GM23338 (cell line): ENCODE results near the gene GHRL. TPM values are rescaled to one million over a fixed set of nuclear protein-coding genes. Genes with fewer than 3 reads are reported as not detected.

Source experiments
- ATAC-seq: fragments of 200-7000 bp; cut with Tn5 transposase; 3 replicates; pipeline ENCODE4 v1.9.1; 2020
- DNase-seq: peaks from one replicate; pipeline ENCODE4 v3.0.0-alpha.2; 2015; ENCODE audit warnings: low spot score
- H2AFZ ChIP-seq: fragments of 200-600 bp; sonication (generic); 2 replicates; pipeline ENCODE4 v1.8.0; 2016; ENCODE audit warnings: antibody characterized with exemption, mild to moderate bottlenecking, moderate library complexity
- H3F3A ChIP-seq: fragments of 200-600 bp; sonication (generic); replicated peaks from 2 replicates; pipeline ENCODE4 v1.8.0; 2017; ENCODE audit warnings: antibody characterized with exemption, mixed run types, low read depth
- H3K27ac ChIP-seq: fragments of 200-600 bp; sonication (generic); 2 replicates; pipeline ENCODE4 v1.6.1; 2016; ENCODE audit warnings: low read depth
- H3K27me3 ChIP-seq: fragments of 200-600 bp; sonication (generic); 2 replicates; pipeline ENCODE4 v1.8.0; 2016; ENCODE audit warnings: mild to moderate bottlenecking, mixed run types, moderate library complexity; ENCODE audit not compliant: insufficient read depth
- H3K36me3 ChIP-seq: fragments of 200-600 bp; sonication (generic); 2 replicates; pipeline ENCODE4 v1.8.0; 2016; ENCODE audit warnings: mild to moderate bottlenecking; ENCODE audit not compliant: insufficient read depth
- H3K4me1 ChIP-seq: fragments of 200-600 bp; sonication (generic); 2 replicates; pipeline ENCODE4 v1.8.0; 2016; ENCODE audit warnings: mild to moderate bottlenecking, moderate library complexity; ENCODE audit not compliant: insufficient read depth
- H3K4me2 ChIP-seq: fragments of 200-600 bp; sonication (generic); 2 replicates; pipeline ENCODE4 v1.7.1; 2017; ENCODE audit warnings: mixed run types
- H3K4me3 ChIP-seq: fragments of 200-600 bp; sonication (generic); 2 replicates; pipeline ENCODE4 v1.6.1; 2016; ENCODE audit warnings: mixed run types
- H3K79me2 ChIP-seq: fragments of 200-600 bp; sonication (generic); replicated peaks from 2 replicates; pipeline ENCODE4 v1.8.0; 2017; ENCODE audit warnings: mild to moderate bottlenecking; ENCODE audit not compliant: insufficient read depth
- H3K9me2 ChIP-seq: fragments of 200-600 bp; sonication (generic); 2 replicates; pipeline ENCODE4 v1.8.0; 2017; ENCODE audit not compliant: insufficient read depth
- H4K20me1 ChIP-seq: fragments of 200-600 bp; sonication (generic); replicated peaks from 2 replicates; pipeline ENCODE4 v1.8.0; 2017; ENCODE audit warnings: mild to moderate bottlenecking; ENCODE audit not compliant: insufficient read depth
- H3K27ac Mint-ChIP-seq: 2 replicates; pipeline ENCODE4 v1.8.0; 2020; ENCODE audit warnings: inconsistent platforms, mild to moderate bottlenecking, moderate library complexity, mixed read lengths
- H3K27me3 Mint-ChIP-seq: 3 replicates; pipeline ENCODE4 v1.8.0; 2022; ENCODE audit warnings: low read depth, mild to moderate bottlenecking, moderate library complexity, mixed read lengths, inconsistent platforms; ENCODE audit not compliant: insufficient read depth, poor library complexity
- H3K36me3 Mint-ChIP-seq: 3 replicates; pipeline ENCODE4 v1.8.0; 2021; ENCODE audit warnings: low read depth, mild to moderate bottlenecking, inconsistent platforms, moderate library complexity, mixed read lengths
- H3K4me1 Mint-ChIP-seq: 3 replicates; pipeline ENCODE4 v1.8.0; 2020; ENCODE audit warnings: mild to moderate bottlenecking, inconsistent platforms, mixed read lengths
- H3K4me3 Mint-ChIP-seq: 3 replicates; pipeline ENCODE4 v1.8.0; 2021; ENCODE audit warnings: moderate library complexity, mild to moderate bottlenecking, inconsistent platforms, mixed read lengths
- H3K9me3 Mint-ChIP-seq: 3 replicates; pipeline ENCODE4 v1.8.0; 2020; ENCODE audit warnings: moderate library complexity, mild to moderate bottlenecking, inconsistent platforms, mixed read lengths
- EZH2 ChIP-seq: fragments of 200-600 bp; sonication (generic); IDR thresholded peaks from one replicate; pipeline ENCODE4 v1.8.0; 2017; ENCODE audit warnings: antibody characterized with exemption, mild to moderate bottlenecking, low read depth; ENCODE audit not compliant: unreplicated experiment
- EZH2phosphoT487 ChIP-seq: fragments of 200-600 bp; sonication (generic); IDR thresholded peaks from one replicate; pipeline ENCODE4 v1.8.1; 2018; ENCODE audit warnings: antibody characterized with exemption; ENCODE audit not compliant: unreplicated experiment
- STAT1 ChIP-seq: IDR thresholded peaks from one replicate; pipeline ENCODE4 v1.6.1; 2016; ENCODE audit warnings: antibody characterized with exemption; ENCODE audit not compliant: unreplicated experiment
- ZNF462 ChIP-seq: fragments of 250-450 bp; sonication (Bioruptor Pico); IDR thresholded peaks from 2 replicates; pipeline ENCODE4 v1.5.0; 2020; ENCODE audit warnings: mild to moderate bottlenecking, moderate library complexity
- polyA plus RNA-seq: library from polyadenylated mRNA; unstranded; fragments of >200 nt; fragmentation: Nextera tagmentation; extraction: Ambion mirVana; gene quantifications from 2 replicates; pipeline ENCODE4 v1.2.1, GENCODE V29; 2016
- total RNA-seq: library from RNA; depleted of rRNA; stranded (reverse); fragments of >200 nt; shearing (Covaris generic); gene quantifications from 2 replicates; pipeline ENCODE4 v1.2.3, GENCODE V29; 2014
- TF ChIP-seq, protein P1 (sequence below): IDR thresholded peaks from one replicate; pipeline ENCODE4 v1.6.1; 2018; ENCODE audit warnings: antibody characterized with exemption; ENCODE audit not compliant: unreplicated experiment

GHRL gene
- total and polyA plus RNA-seq, 2 experiments from 2014 or later = 0.78 TPM; not detected in 1

DNA sequence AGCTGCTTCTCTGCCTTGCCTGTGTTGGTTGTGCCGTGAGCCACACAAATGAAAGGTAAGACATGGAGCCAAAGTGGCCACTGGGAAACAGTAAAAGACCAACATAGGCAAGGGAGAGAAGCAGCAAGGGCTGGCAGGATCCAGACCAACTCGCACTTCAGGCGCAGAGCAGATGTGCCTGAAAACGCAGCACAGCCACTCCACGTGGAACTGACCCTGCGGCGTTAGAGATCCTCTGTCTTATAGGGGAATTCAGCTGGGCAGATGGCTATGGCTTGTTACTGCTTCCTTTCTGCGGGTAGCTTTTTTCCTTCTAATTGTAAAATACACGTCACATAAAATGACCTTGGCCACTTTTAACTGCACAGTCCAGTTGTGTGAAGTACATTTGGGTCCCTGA is 10.4 kb upstream of the GHRL start (continued):
- TF ChIP-seq, protein P1, sequence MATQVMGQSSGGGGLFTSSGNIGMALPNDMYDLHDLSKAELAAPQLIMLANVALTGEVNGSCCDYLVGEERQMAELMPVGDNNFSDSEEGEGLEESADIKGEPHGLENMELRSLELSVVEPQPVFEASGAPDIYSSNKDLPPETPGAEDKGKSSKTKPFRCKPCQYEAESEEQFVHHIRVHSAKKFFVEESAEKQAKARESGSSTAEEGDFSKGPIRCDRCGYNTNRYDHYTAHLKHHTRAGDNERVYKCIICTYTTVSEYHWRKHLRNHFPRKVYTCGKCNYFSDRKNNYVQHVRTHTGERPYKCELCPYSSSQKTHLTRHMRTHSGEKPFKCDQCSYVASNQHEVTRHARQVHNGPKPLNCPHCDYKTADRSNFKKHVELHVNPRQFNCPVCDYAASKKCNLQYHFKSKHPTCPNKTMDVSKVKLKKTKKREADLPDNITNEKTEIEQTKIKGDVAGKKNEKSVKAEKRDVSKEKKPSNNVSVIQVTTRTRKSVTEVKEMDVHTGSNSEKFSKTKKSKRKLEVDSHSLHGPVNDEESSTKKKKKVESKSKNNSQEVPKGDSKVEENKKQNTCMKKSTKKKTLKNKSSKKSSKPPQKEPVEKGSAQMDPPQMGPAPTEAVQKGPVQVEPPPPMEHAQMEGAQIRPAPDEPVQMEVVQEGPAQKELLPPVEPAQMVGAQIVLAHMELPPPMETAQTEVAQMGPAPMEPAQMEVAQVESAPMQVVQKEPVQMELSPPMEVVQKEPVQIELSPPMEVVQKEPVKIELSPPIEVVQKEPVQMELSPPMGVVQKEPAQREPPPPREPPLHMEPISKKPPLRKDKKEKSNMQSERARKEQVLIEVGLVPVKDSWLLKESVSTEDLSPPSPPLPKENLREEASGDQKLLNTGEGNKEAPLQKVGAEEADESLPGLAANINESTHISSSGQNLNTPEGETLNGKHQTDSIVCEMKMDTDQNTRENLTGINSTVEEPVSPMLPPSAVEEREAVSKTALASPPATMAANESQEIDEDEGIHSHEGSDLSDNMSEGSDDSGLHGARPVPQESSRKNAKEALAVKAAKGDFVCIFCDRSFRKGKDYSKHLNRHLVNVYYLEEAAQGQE = no peak

DNA sequence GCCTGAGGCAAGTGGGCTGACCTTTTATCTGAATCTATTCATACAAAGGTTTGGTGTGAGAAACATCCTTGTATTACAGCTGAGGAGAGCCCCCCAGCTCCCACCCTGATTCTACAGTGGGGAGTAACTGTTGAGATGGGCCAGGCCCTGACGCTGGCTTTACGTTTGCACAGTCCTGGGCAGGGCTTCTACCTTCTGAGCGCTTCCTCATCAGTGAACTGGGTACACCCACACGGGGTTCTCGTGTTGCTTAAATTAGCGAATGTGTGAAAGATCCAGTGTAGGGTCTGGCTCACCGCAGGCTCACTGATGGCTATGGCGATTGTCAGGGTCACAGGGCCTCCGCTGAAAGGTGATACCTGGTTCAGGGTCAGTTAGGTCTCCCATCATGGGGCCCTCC is 7.3 kb upstream of the GHRL start:
- Histone ChIP-seq H3K36me3 (peaks cover 43% of the 10 kb centered on the region), H3K79me2 (no peaks in the 10 kb centered on the region; the same call in 1 of the 2 replicates), H3K27me3 (no peaks in the 10 kb centered on the region), H3K4me2 (no peak overlapping the region), H4K20me1 (no peaks in the 10 kb centered on the region; the same call in 1 of the 2 replicates), H3F3A (0 out of 2 replicates have a peak, but pooled peaks cover 3% of the 10 kb centered on the region), H3K4me3 (no peak overlapping the region), H3K27ac (no peak overlapping the region), H3K9me2 (no peaks in the 10 kb centered on the region), H2AFZ (no peak overlapping the region), H3K4me1 (no peaks in the 10 kb centered on the region)
- no peaks in the 10 kb centered on the region for H3K4me1 Mint-ChIP-seq
- H3K27ac Mint-ChIP-seq = no peak overlapping the region
- peaks cover 7% of the 10 kb centered on the region for H3K27me3 Mint-ChIP-seq
- TF ChIP-seq, protein P1 = no peak
- no peaks in the 10 kb centered on the region; the same call in 2 of the 3 replicates for H3K9me3 Mint-ChIP-seq
- ATAC-seq = no peak
- DNase-seq = no peak
- peaks cover 68% of the 10 kb centered on the region for H3K36me3 Mint-ChIP-seq
- H3K4me3 Mint-ChIP-seq = no peak overlapping the region

- H3K9me2 ChIP-seq = no peaks in the 10 kb centered on the region
- no peak overlapping the region for H3K4me3 Mint-ChIP-seq
- H3K4me1 Mint-ChIP-seq = no peaks in the 10 kb centered on the region
- no peak overlapping the region for H3K4me3 ChIP-seq
- H3K27ac ChIP-seq = no peak overlapping the region
- H3F3A ChIP-seq = 0 out of 2 replicates have a peak, but pooled peaks cover 3% of the 10 kb centered on the region
- H2AFZ ChIP-seq = no peak overlapping the region
- ATAC-seq (no peak), DNase-seq (no peak)
- no peak overlapping the region for H3K4me2 ChIP-seq
- H3K27me3 Mint-ChIP-seq = peaks cover 7% of the 10 kb centered on the region
- H3K27me3 ChIP-seq = no peaks in the 10 kb centered on the region
- no peaks in the 10 kb centered on the region; the same call in 1 of the 2 replicates for H4K20me1 ChIP-seq
- no peaks in the 10 kb centered on the region for H3K4me1 ChIP-seq
- peaks cover 64% of the 10 kb centered on the region for H3K36me3 Mint-ChIP-seq
- H3K9me3 Mint-ChIP-seq = no peaks in the 10 kb centered on the region; the same call in 2 of the 3 replicates
- no peaks in the 10 kb centered on the region; the same call in 1 of the 2 replicates for H3K79me2 ChIP-seq
- peaks cover 40% of the 10 kb centered on the region for H3K36me3 ChIP-seq
- no peak overlapping the region for H3K27ac Mint-ChIP-seq
- TF ChIP-seq STAT1 = no peak
- no peak for TF ChIP-seq EZH2
- no peak for TF ChIP-seq ZNF462
- TF ChIP-seq EZH2phosphoT487 = no peak
Observed at GRCh38 chr3:10299679-10300078, 6.9 kb upstream of the GHRL start.
